K562 (cell line): ENCODE measurements around the gene NASP. TPM values are rescaled to one million over a fixed set of nuclear protein-coding genes. Genes with fewer than 3 reads are reported as not detected.

ENCODE experiments used
- ATAC-seq: fragments of 200-7000 bp; cut with Tn5 transposase; 3 replicates; pipeline ENCODE4 v1.9.1; 2020; ENCODE audit warnings: moderate library complexity
- BruUV-seq: library from RNA; stranded (reverse); fragments of 400-500 nt; replicated peaks from 2 replicates; lab custom pipeline; 2021; lab: Mats Ljungman, UMichigan
- CTCF ChIA-PET: fragments of 300-600 bp; formaldehyde crosslinking; extraction: SDS; loops from one replicate; lab custom pipeline; 2021; ENCODE audit warnings: low intra/inter-chr PET ratio; lab: Yijun Ruan, JAX
- POLR2A ChIA-PET: fragments of 300-600, 350-650 bp; sonication (Branson Sonifier 250); formaldehyde crosslinking; extraction: SDS; loops from one replicate; lab custom pipeline; 2021; ENCODE audit warnings: antibody characterized with exemption, inconsistent platforms; lab: Yijun Ruan, JAX
- DNase-seq, 4 experiments: peaks; one replicate each; pipeline versions ENCODE4 v3.0.0 to v3.0.0-alpha.2; 2011 to 2018; ENCODE audit warnings: low spot score in 3 of 4, mixed read lengths in 3 of 4; ENCODE audit errors: extremely low read depth in 1 of 4
- FAIRE-seq: peaks from 2 replicates; lab custom pipeline; 2011; peaks lifted over from hg19 to GRCh38; lab: Jason Lieb, UNC
- H2AFZ ChIP-seq: 2 replicates; pipeline ENCODE4 v1.6.0; 2011; ENCODE audit warnings: low read depth, low read length, control low read depth, inconsistent platforms
- H3K27ac ChIP-seq: fragments of 200-600 bp; 3 replicates; pipeline ENCODE4 v1.8.0; 2011; ENCODE audit warnings: low read depth, mild to moderate bottlenecking, control low read depth, inconsistent platforms, low read length, moderate library complexity, mixed read lengths; ENCODE audit errors: extremely low read depth
- H3K27me3 ChIP-seq, 2 experiments: fragments of 300-600 bp in 1 of 2; 2 replicates in 1 of 2; 3 replicates in 1 of 2; pipeline versions ENCODE4 v1.6.0 to v1.8.0; 2011; ENCODE audit warnings: inconsistent platforms in 2 of 2, low read length in 2 of 2, mild to moderate bottlenecking in 1 of 2, mixed read lengths in 1 of 2, moderate library complexity in 1 of 2; ENCODE audit not compliant: control insufficient read depth in 2 of 2, insufficient read depth in 2 of 2
- H3K36me3 ChIP-seq: fragments of 300-600 bp; 3 replicates; pipeline ENCODE4 v1.8.0; 2011; ENCODE audit warnings: mild to moderate bottlenecking, low read length, inconsistent platforms; ENCODE audit not compliant: control insufficient read depth, insufficient read depth
- H3K4me1 ChIP-seq, 2 experiments: fragments of 200-600 bp in 1 of 2; replicated peaks in 1 of 2; 2 replicates in 1 of 2; 3 replicates in 1 of 2; pipeline versions ENCODE4 v1.5.1 to v1.8.0; 2011; ENCODE audit warnings: inconsistent platforms in 2 of 2, low read length in 2 of 2, mild to moderate bottlenecking in 1 of 2, mixed read lengths in 1 of 2, moderate library complexity in 1 of 2; ENCODE audit not compliant: control insufficient read depth in 2 of 2, insufficient read depth in 2 of 2
- H3K4me2 ChIP-seq: 2 replicates; pipeline ENCODE4 v1.6.1; 2011; ENCODE audit warnings: low read length, control low read depth, inconsistent platforms, mixed read lengths; ENCODE audit not compliant: insufficient read depth
- H3K4me3 ChIP-seq: fragments of 200-600 bp; sonication (generic), shearing (Covaris generic); 2 replicates; pipeline ENCODE4 v1.5.1; 2016; ENCODE audit warnings: control low read depth, inconsistent platforms
- H3K79me2 ChIP-seq: fragments of 200-600 bp; 3 replicates; pipeline ENCODE4 v1.8.0; 2011; ENCODE audit warnings: low read length, inconsistent platforms; ENCODE audit not compliant: control insufficient read depth, insufficient read depth
- H3K9ac ChIP-seq, 2 experiments: 2 replicates each; pipeline versions ENCODE4 v1.6.0 to v1.6.1; 2011; ENCODE audit warnings: low read depth in 2 of 2, low read length in 2 of 2, control low read depth in 1 of 2, inconsistent platforms in 1 of 2, mild to moderate bottlenecking in 1 of 2, mixed read lengths in 1 of 2; ENCODE audit not compliant: insufficient read depth in 1 of 2
- H3K9me1 ChIP-seq: one replicate; pipeline ENCODE4 v1.6.0; 2011; ENCODE audit warnings: inconsistent platforms, mild to moderate bottlenecking, low read length, moderate library complexity; ENCODE audit not compliant: control insufficient read depth, insufficient read depth
- H3K9me3 ChIP-seq: replicated peaks from 2 replicates; pipeline ENCODE4 v1.5.1; 2011; ENCODE audit warnings: low read depth, low read length, inconsistent platforms; ENCODE audit not compliant: control insufficient read depth, insufficient read depth
- H4K20me1 ChIP-seq: replicated peaks from 2 replicates; pipeline ENCODE4 v1.6.1; 2011; ENCODE audit warnings: low read length, inconsistent platforms, mixed read lengths; ENCODE audit not compliant: control insufficient read depth, insufficient read depth
- EZH2 ChIP-seq: IDR thresholded peaks from 2 replicates; pipeline ENCODE4 v1.6.1; 2012; ENCODE audit warnings: low read depth, mild to moderate bottlenecking, inconsistent platforms, low read length, borderline replicate concordance
- LCOR ChIP-seq: sonication (generic); formaldehyde crosslinking; IDR thresholded peaks from 2 replicates; pipeline ENCODE4 v1.8.0; 2022; ENCODE audit warnings: mild to moderate bottlenecking, missing genetic modification reagents
- NFIC ChIP-seq: fragments of 450-650 bp; IDR thresholded peaks from 2 replicates; pipeline ENCODE4 v1.6.1; 2017; ENCODE audit warnings: mild to moderate bottlenecking, inconsistent platforms
- SMAD1 ChIP-seq: fragments of 150-350 bp; IDR thresholded peaks from 2 replicates; pipeline ENCODE4 v1.6.1; 2014; ENCODE audit warnings: low read length, low read depth; ENCODE audit not compliant: partially characterized antibody
- ZNF140 ChIP-seq: fragments of 250-450 bp; sonication (Bioruptor Pico); IDR thresholded peaks from 2 replicates; pipeline ENCODE4 v1.8.0; 2021; ENCODE audit warnings: moderate library complexity, mild to moderate bottlenecking, inconsistent platforms
- WGBS: fragments of 100-300 bp; shearing (Covaris generic); methylation state at CpG from one replicate; pipeline ENCODE4 v1.1.6; 2016; ENCODE audit warnings: low coverage, mixed read lengths; ENCODE audit not compliant: insufficient coverage; ENCODE audit errors: missing lambda C conversion rate; 5-methylcytosine and 5-hydroxymethylcytosine counted together
- in situ Hi-C: fragments of 300-500 bp; cut with MboI; formaldehyde crosslinking; loops from 4 replicates; pipeline ENCODE4 v1.15.0; 2018; ENCODE audit warnings: inconsistent platforms, mixed read lengths
- intact Hi-C: fragments of 100-400 bp; cut with micrococcal nuclease; formaldehyde crosslinking; loops from 2 replicates; pipeline ENCODE4 v1.14.2; 2022
- polyA plus RNA-seq, 8 experiments: library from polyadenylated mRNA; depleted of rRNA in 4 of 8; stranded (reverse) in 5 of 8; unstranded in 3 of 8; fragments of >200 nt; fragmentation: Nextera tagmentation in 2 of 8; fragmentation: Illumina TruSeq in 1 of 8; extraction: Ambion mirVana in 2 of 8; extraction: Trizol in 1 of 8; gene quantifications; 2 replicates each; pipeline versions ENCODE4 v1.2.1 to v1.2.3, GENCODE V29; 2011 to 2014; ENCODE audit warnings: inconsistent platforms in 1 of 8, missing spikeins in 1 of 8
- total RNA-seq, 7 experiments: library from RNA; depleted of rRNA in 6 of 7; stranded (reverse); fragments of >200 nt in 6 of 7; fragmentation: Illumina TruSeq in 2 of 7; extraction: Trizol in 2 of 7; gene quantifications; 2 replicates each; pipeline versions ENCODE4 v1.2.1 to v1.2.3, GENCODE V29; 2011 to 2021; ENCODE audit warnings: low replicate concordance in 1 of 7
- TF ChIP-seq, protein P1 (sequence below): sonication (generic); formaldehyde crosslinking; IDR thresholded peaks from 2 replicates; pipeline ENCODE4 v1.8.0; 2022; ENCODE audit warnings: mild to moderate bottlenecking, missing genetic modification reagents

Gene NASP
- total and polyA plus RNA-seq, 9 of the 15 experiments (the other 6 are each of a cell fraction or from before 2014, with no cell fraction given) = 199 to 578 (median 419) TPM

DNA sequence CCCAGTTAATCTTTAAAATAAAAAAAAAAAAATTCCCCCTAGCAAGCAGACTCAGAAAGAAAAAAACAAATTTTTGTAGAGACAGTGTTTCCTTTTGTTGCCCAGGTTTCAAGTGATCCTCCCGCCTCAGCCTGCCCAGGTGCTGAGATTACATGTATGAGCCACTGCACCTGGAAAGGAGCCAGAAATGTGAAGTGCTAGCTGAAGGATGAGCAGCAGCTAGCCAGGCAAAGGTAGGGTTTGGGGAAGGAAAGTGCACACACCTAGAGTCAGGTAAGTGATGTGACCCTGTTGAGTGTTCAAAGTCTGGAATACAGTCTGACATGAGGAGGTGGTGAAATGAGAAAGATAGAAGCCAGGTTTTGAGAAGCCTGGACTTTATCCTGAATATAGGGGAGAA lies 31.5 kb upstream of the NASP start:
- CTCF ChIA-PET = interaction anchor here (0.6 kb wide), 1 partner anchor 32 kb away, joined by 4 read pairs; no protein-coding TSS in a partner anchor
- peaks cover 33% of the 10 kb centered on the region for H3K79me2 ChIP-seq
- peak overlapping the region in 1 of 2 experiments; percentile 3; a peak in 1 of 4 replicates for H3K9ac ChIP-seq
- DNase-seq = no peak
- H3K36me3 ChIP-seq = peaks cover 34% of the 10 kb centered on the region
- WGBS = 81% methylated on average over 1 of the region's 1 CpG
- no peak overlapping the region for H3K4me3 ChIP-seq
- no peaks in the 10 kb centered on the region for H3K9me3 ChIP-seq
- no peaks in the 10 kb centered on the region for H3K9me1 ChIP-seq
- peaks cover 10 to 17% of the 10 kb centered on the region in 2 experiments; a peak in 3 of 5 replicates for H3K4me1 ChIP-seq
- no peak overlapping the region for H3K27ac ChIP-seq
- POLR2A ChIA-PET = interaction anchor here (1.2 to 5.3 kb wide), 7 partner anchors 10 to 831 kb away, joined by 4 to 83 read pairs (median 6); partner anchors contain the start of gene PRDX1
- in situ Hi-C loops = no loop called here
- ATAC-seq = no peak
- no TSS peak for BruUV-seq
- TF ChIP-seq EZH2 (no peak), LCOR (CRISPR knock-in tag) (no peak), SMAD1 (no peak), NFIC (peak; percentile 75), ZNF140 (CRISPR knock-in tag) (no peak)
- TF ChIP-seq, protein P1, sequence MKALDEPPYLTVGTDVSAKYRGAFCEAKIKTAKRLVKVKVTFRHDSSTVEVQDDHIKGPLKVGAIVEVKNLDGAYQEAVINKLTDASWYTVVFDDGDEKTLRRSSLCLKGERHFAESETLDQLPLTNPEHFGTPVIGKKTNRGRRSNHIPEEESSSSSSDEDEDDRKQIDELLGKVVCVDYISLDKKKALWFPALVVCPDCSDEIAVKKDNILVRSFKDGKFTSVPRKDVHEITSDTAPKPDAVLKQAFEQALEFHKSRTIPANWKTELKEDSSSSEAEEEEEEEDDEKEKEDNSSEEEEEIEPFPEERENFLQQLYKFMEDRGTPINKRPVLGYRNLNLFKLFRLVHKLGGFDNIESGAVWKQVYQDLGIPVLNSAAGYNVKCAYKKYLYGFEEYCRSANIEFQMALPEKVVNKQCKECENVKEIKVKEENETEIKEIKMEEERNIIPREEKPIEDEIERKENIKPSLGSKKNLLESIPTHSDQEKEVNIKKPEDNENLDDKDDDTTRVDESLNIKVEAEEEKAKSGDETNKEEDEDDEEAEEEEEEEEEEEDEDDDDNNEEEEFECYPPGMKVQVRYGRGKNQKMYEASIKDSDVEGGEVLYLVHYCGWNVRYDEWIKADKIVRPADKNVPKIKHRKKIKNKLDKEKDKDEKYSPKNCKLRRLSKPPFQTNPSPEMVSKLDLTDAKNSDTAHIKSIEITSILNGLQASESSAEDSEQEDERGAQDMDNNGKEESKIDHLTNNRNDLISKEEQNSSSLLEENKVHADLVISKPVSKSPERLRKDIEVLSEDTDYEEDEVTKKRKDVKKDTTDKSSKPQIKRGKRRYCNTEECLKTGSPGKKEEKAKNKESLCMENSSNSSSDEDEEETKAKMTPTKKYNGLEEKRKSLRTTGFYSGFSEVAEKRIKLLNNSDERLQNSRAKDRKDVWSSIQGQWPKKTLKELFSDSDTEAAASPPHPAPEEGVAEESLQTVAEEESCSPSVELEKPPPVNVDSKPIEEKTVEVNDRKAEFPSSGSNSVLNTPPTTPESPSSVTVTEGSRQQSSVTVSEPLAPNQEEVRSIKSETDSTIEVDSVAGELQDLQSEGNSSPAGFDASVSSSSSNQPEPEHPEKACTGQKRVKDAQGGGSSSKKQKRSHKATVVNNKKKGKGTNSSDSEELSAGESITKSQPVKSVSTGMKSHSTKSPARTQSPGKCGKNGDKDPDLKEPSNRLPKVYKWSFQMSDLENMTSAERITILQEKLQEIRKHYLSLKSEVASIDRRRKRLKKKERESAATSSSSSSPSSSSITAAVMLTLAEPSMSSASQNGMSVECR = peak; percentile 41; the same call in 1 of the 2 replicates
- H3K27me3 ChIP-seq = no peaks in the 10 kb centered on the region; a peak in 1 of 5 replicates
- H3K4me2 ChIP-seq = no peak overlapping the region
- H2AFZ ChIP-seq = no peak overlapping the region
- H4K20me1 ChIP-seq = no peaks in the 10 kb centered on the region
- intact Hi-C loops = no loop called here
- FAIRE-seq = no peak
